Ovary (tissue), 3 donors: ENCODE data around the gene SNX10.

Experiments used
- CTCF ChIP-seq, 3 donors: fragments of 450-650 bp in 2 of 3; fragments of 200-600 bp in 1 of 3; IDR thresholded peaks; one replicate each; pipeline versions ENCODE4 v1.5.1 to v1.8.0; 2016 to 2022; ENCODE audit warnings: antibody characterized with exemption in 3 of 3, mild to moderate bottlenecking in 1 of 3
- POLR2A ChIP-seq: fragments of 450-650 bp; IDR thresholded peaks from one replicate; pipeline ENCODE4 v1.6.1; 2017; ENCODE audit warnings: antibody characterized with exemption, mild to moderate bottlenecking, moderate library complexity
- donor health status: DM: no; HTN: no; CAD: no.

DNA sequence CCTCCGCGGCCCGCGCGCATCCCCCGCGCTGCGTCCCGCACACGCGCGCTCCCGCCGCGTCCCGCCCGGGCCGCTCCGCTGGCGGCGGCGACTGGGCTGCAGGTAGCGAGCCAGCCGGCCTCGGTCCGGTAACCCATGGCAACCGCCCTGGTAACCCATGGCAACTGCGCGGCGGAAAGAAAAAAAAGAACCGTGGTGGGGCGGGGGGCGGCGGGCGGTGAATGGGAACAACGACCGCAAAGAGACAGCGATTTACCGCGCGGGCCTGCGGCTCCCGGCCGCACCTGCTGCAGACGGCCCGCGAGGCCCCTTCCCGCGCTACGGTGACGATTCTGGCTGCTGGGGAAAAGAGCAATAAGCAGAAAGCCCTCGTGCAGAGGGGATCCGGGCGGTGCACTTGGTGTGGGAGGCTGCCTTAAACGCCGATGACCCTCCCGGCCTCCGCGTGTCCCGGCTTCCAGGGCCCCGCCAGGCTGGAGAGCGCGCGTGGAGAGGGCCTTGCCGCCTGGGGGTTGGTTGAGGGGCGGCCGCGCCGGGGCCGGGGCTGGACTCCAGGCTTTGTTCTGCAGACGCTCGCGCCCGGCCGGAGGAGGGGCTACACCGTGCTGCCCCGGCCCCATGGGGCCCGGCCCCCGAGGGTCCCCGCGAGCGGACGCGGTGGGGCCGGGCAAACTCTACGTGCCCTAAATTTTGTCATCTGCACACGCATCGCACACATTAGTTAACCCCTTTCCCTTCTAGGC, 84.7 kb downstream of the SNX10 start:
- TF ChIP-seq CTCF (IDR thresholded peaks at IDR 0.05) (no peak), POLR2A (no peak)
